Esophagus muscularis mucosa (tissue), 4 donors: Measurements from ENCODE around the gene ERICH6.

Source experiments
- EP300 ChIP-seq: sonication (generic); formaldehyde crosslinking; IDR thresholded peaks from one replicate; pipeline ENCODE4 v1.6.1; 2017; ENCODE audit warnings: antibody characterized with exemption
- POLR2A ChIP-seq: fragments of 450-650 bp; IDR thresholded peaks from one replicate; pipeline ENCODE4 v1.6.1; 2017; ENCODE audit warnings: antibody characterized with exemption, moderate library complexity, mild to moderate bottlenecking, low read depth
- POLR2AphosphoS5 ChIP-seq, 2 donors: sonication (generic); formaldehyde crosslinking; IDR thresholded peaks; one replicate each; pipeline ENCODE4 v1.6.1; 2017; ENCODE audit warnings: antibody characterized with exemption in 2 of 2
- TF ChIP-seq, protein P1 (sequence below), 3 experiments: fragments of 200-600 bp in 2 of 3; fragments of 450-650 bp in 1 of 3; sonication (generic) in 2 of 3; IDR thresholded peaks; one replicate each; pipeline ENCODE4 v1.5.1; 2017 to 2019; ENCODE audit warnings: antibody characterized with exemption in 3 of 3, mild to moderate bottlenecking in 2 of 3, moderate library complexity in 1 of 3

- TF ChIP-seq POLR2A (no peak), POLR2AphosphoS5 (IDR thresholded peaks at IDR 0.05) (no peak), EP300 (no peak)
- TF ChIP-seq, protein P1, sequence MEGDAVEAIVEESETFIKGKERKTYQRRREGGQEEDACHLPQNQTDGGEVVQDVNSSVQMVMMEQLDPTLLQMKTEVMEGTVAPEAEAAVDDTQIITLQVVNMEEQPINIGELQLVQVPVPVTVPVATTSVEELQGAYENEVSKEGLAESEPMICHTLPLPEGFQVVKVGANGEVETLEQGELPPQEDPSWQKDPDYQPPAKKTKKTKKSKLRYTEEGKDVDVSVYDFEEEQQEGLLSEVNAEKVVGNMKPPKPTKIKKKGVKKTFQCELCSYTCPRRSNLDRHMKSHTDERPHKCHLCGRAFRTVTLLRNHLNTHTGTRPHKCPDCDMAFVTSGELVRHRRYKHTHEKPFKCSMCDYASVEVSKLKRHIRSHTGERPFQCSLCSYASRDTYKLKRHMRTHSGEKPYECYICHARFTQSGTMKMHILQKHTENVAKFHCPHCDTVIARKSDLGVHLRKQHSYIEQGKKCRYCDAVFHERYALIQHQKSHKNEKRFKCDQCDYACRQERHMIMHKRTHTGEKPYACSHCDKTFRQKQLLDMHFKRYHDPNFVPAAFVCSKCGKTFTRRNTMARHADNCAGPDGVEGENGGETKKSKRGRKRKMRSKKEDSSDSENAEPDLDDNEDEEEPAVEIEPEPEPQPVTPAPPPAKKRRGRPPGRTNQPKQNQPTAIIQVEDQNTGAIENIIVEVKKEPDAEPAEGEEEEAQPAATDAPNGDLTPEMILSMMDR (IDR thresholded peaks at IDR 0.05), result no peak
Observed at GRCh38 chr3:150748684-150749047, 44.9 kb upstream of the ERICH6 start.
